HepG2 (cell line): ENCODE data around the gene TAF6L. TPM values are rescaled to one million over a fixed set of nuclear protein-coding genes. Genes with fewer than 3 reads are reported as not detected.

Experiments used
- CEBPB ChIP-seq: IDR thresholded peaks from 2 replicates; pipeline ENCODE4 v1.6.1; 2011; ENCODE audit warnings: low read depth, low read length, improper control_type of control experiment, borderline replicate concordance
- FOXO1 ChIP-seq: sonication (generic); formaldehyde crosslinking; IDR thresholded peaks from 2 replicates; pipeline ENCODE4 v1.4.0; 2020; ENCODE audit warnings: missing genetic modification reagents
- HOXD1 ChIP-seq: sonication (generic); formaldehyde crosslinking; IDR thresholded peaks from 2 replicates; pipeline ENCODE4 v1.5.0; 2020; ENCODE audit warnings: missing genetic modification reagents
- IRX3 ChIP-seq: sonication (generic); formaldehyde crosslinking; IDR thresholded peaks from 2 replicates; pipeline ENCODE4 v1.8.1; 2023; ENCODE audit warnings: mild to moderate bottlenecking, low read depth, missing genetic modification reagents, borderline replicate concordance
- KLF13 ChIP-seq: sonication (generic); formaldehyde crosslinking; IDR thresholded peaks from 2 replicates; pipeline ENCODE4 v1.4.0; 2020; ENCODE audit warnings: mild to moderate bottlenecking, missing genetic modification reagents
- MED8 ChIP-seq: sonication (generic); formaldehyde crosslinking; IDR thresholded peaks from 2 replicates; pipeline ENCODE4 v1.8.1; 2023; ENCODE audit warnings: mild to moderate bottlenecking, missing genetic modification reagents; ENCODE audit not compliant: insufficient replicate concordance
- MYC ChIP-seq: sonication (generic); formaldehyde crosslinking; IDR thresholded peaks from 2 replicates; pipeline ENCODE4 v1.9.0; 2021; ENCODE audit warnings: missing genetic modification reagents, borderline replicate concordance
- NONO ChIP-seq, 2 experiments: fragments of 450-650 bp in 1 of 2; sonication (generic) in 1 of 2; formaldehyde crosslinking in 1 of 2; IDR thresholded peaks in 1 of 2; conservative IDR thresholded peaks in 1 of 2; 2 replicates each; pipeline versions ENCODE4 v1.6.1 to v1.8.0; 2017 to 2022; ENCODE audit warnings: mild to moderate bottlenecking in 1 of 2, missing genetic modification reagents in 1 of 2, moderate library complexity in 1 of 2
- PAWR ChIP-seq: sonication (generic); formaldehyde crosslinking; IDR thresholded peaks from 2 replicates; pipeline ENCODE4 v1.4.0; 2020; ENCODE audit warnings: missing genetic modification reagents, mild to moderate bottlenecking, borderline replicate concordance
- SIX4 ChIP-seq: sonication (generic); formaldehyde crosslinking; IDR thresholded peaks from 2 replicates; pipeline ENCODE4 v1.4.0; 2020; ENCODE audit warnings: missing genetic modification reagents
- SOX13 ChIP-seq, 3 experiments: fragments of 450-650 bp in 1 of 3; sonication (generic) in 1 of 3; formaldehyde crosslinking in 1 of 3; IDR thresholded peaks in 2 of 3; conservative IDR thresholded peaks in 1 of 3; 2 replicates each; pipeline versions ENCODE4 v1.5.0 to v1.6.1; 2016 to 2020; ENCODE audit warnings: antibody characterized with exemption in 1 of 3, mild to moderate bottlenecking in 1 of 3, missing compliant biosample characterization in 1 of 3, missing genetic modification reagents in 1 of 3, moderate library complexity in 1 of 3
- THAP11 ChIP-seq: IDR thresholded peaks from 2 replicates; pipeline ENCODE4 v1.6.1; 2016; ENCODE audit warnings: missing biosample characterization, missing genetic modification reagents
- TSC22D2 ChIP-seq: sonication (generic); formaldehyde crosslinking; IDR thresholded peaks from 2 replicates; pipeline ENCODE4 v1.5.1; 2020; ENCODE audit warnings: missing genetic modification reagents, mild to moderate bottlenecking, borderline replicate concordance
- ZKSCAN1 ChIP-seq: fragments of 150-350 bp; IDR thresholded peaks from 2 replicates; pipeline ENCODE4 v1.6.1; 2014; ENCODE audit warnings: low read length
- ZKSCAN5 ChIP-seq: sonication (generic); formaldehyde crosslinking; IDR thresholded peaks from 2 replicates; pipeline ENCODE4 v1.5.1; 2020; ENCODE audit warnings: mild to moderate bottlenecking, missing genetic modification reagents
- ZNF616 ChIP-seq: sonication (generic); formaldehyde crosslinking; IDR thresholded peaks from 2 replicates; pipeline ENCODE4 v1.5.0; 2020; ENCODE audit warnings: low read depth, mild to moderate bottlenecking, missing genetic modification reagents
- ZNF713 ChIP-seq: sonication (generic); formaldehyde crosslinking; IDR thresholded peaks from 2 replicates; pipeline ENCODE4 v1.4.0; 2020; ENCODE audit warnings: mild to moderate bottlenecking, missing genetic modification reagents
- ZNF788 ChIP-seq: sonication (generic); formaldehyde crosslinking; IDR thresholded peaks from 2 replicates; pipeline ENCODE4 v1.5.0; 2020; ENCODE audit warnings: mild to moderate bottlenecking, missing genetic modification reagents, borderline replicate concordance
- ZSCAN9 ChIP-seq: IDR thresholded peaks from 2 replicates; pipeline ENCODE4 v1.6.1; 2016; ENCODE audit warnings: borderline replicate concordance
- polyA plus RNA-seq, 8 experiments: library from polyadenylated mRNA; depleted of rRNA in 3 of 8; stranded (reverse) in 7 of 8; unstranded in 1 of 8; fragments of >200 nt; fragmentation: Illumina TruSeq in 4 of 8; extraction: Trizol in 4 of 8; gene quantifications; 2 replicates each; pipeline versions ENCODE4 v1.2.1 to v1.2.3, GENCODE V29; 2011 to 2016; ENCODE audit warnings: low read depth in 4 of 8, missing spikeins in 1 of 8, mixed read lengths in 1 of 8; ENCODE audit not compliant: insufficient read depth in 1 of 8
- total RNA-seq, 5 experiments: library from RNA; depleted of rRNA; stranded (reverse); fragments of >200 nt; fragmentation: Illumina TruSeq; extraction: Trizol; gene quantifications; 2 replicates each; pipeline ENCODE4 v1.2.3, GENCODE V29; 2016; ENCODE audit warnings: low read depth in 1 of 5
- TF ChIP-seq, protein P1 (sequence below): sonication (generic); formaldehyde crosslinking; IDR thresholded peaks from 2 replicates; pipeline ENCODE4 v1.8.0; 2022; ENCODE audit warnings: missing genetic modification reagents, mild to moderate bottlenecking, moderate library complexity, borderline replicate concordance
- TF ChIP-seq, protein P2 (sequence below): IDR thresholded peaks from 2 replicates; pipeline ENCODE4 v1.6.1; 2016; ENCODE audit warnings: control low read depth
- TF ChIP-seq, protein P3 (sequence below): sonication (generic); formaldehyde crosslinking; IDR thresholded peaks from 2 replicates; pipeline ENCODE4 v1.5.0; 2020; ENCODE audit warnings: missing genetic modification reagents, mild to moderate bottlenecking, borderline replicate concordance
- TF ChIP-seq, protein P4 (sequence below): sonication (generic); formaldehyde crosslinking; IDR thresholded peaks from 2 replicates; pipeline ENCODE4 v1.9.0; 2022; ENCODE audit warnings: low read depth, missing genetic modification reagents

The TAF6L gene
- total and polyA plus RNA-seq, 2 of the 13 experiments (the other 11 are each of a cell fraction or from before 2014, with no cell fraction given): 12.6 to 19.4 TPM

DNA sequence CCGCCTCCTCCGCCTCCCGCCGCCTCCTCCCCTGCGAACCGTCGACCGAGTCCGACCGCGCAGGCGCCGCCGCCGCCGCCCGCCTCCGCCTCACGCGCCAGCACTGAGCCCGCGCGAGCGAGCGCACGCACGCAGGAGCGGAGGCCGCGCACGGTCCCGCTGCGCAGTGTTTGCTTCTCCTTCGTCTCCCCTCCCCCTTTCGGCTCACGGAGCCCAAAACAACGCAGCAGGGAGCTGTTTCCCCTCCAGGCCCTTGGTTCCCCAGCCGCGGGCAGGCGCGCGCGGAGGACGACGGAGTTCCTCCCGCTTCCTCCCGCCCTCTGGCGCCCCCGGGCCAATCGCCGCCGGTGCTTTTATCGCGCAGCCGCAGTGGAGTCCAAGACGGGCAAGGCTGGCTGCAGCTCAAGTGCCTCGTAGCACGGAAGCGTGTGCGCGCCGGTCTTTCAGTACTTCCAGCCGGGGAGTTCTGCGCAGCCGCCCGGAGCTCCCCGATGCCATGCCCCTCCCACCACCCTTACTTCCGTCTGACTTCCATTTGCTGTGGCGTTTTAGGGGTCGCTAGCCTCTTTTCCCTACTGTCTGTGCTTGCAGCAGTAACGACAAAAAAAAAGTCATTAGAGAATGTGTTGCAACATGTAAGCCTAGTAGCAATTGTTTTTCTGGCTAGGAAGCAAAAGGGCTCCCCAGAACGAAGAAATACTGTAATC is 43.9 kb upstream of the TAF6L start, which contains the start of gene HNRNPUL2 (continued):
- TF ChIP-seq ZSCAN9 (CRISPR knock-in tag) (peak; percentile 84), TSC22D2 (CRISPR knock-in tag) (0 out of 2 replicates have a peak, but pooled peaks have one; percentile 81), IRX3 (peak; percentile 98; the same call in 1 of the 2 replicates), ZNF788 (CRISPR knock-in tag) (peak; percentile 75; the same call in 1 of the 2 replicates), SIX4 (no peak), PAWR (no peak; the same call in 1 of the 2 replicates), ZKSCAN5 (no peak), MYC (CRISPR knock-in tag) (peak; percentile 92), FOXO1 (no peak; the same call in 1 of the 2 replicates), NONO (IDR thresholded peaks at IDR 0.05) (no peak), NONO (CRISPR knock-in tag; conservative IDR thresholded peaks at IDR 0.05) (peak; percentile 92), ZKSCAN1 (no peak), ZNF616 (peak; percentile 95), ZNF713 (CRISPR knock-in tag) (no peak), MED8 (CRISPR knock-in tag) (no peak), HOXD1 (peak; percentile 87; the same call in 1 of the 2 replicates), CEBPB (no peak), KLF13 (no peak), SOX13 (IDR thresholded peaks at IDR 0.05) (no peak), SOX13 (CRISPR knock-in tag; conservative IDR thresholded peaks at IDR 0.05 in 1 of 2, IDR thresholded peaks at IDR 0.05 in 1 of 2) (peak in 1 of 2 experiments; percentile 39; a peak in 1 of 4 replicates), THAP11 (CRISPR knock-in tag) (peak; percentile 85)
- TF ChIP-seq, protein P1, sequence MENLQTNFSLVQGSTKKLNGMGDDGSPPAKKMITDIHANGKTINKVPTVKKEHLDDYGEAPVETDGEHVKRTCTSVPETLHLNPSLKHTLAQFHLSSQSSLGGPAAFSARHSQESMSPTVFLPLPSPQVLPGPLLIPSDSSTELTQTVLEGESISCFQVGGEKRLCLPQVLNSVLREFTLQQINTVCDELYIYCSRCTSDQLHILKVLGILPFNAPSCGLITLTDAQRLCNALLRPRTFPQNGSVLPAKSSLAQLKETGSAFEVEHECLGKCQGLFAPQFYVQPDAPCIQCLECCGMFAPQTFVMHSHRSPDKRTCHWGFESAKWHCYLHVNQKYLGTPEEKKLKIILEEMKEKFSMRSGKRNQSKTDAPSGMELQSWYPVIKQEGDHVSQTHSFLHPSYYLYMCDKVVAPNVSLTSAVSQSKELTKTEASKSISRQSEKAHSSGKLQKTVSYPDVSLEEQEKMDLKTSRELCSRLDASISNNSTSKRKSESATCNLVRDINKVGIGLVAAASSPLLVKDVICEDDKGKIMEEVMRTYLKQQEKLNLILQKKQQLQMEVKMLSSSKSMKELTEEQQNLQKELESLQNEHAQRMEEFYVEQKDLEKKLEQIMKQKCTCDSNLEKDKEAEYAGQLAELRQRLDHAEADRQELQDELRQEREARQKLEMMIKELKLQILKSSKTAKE: no peak; the same call in 1 of the 2 replicates
- TF ChIP-seq, protein P2, sequence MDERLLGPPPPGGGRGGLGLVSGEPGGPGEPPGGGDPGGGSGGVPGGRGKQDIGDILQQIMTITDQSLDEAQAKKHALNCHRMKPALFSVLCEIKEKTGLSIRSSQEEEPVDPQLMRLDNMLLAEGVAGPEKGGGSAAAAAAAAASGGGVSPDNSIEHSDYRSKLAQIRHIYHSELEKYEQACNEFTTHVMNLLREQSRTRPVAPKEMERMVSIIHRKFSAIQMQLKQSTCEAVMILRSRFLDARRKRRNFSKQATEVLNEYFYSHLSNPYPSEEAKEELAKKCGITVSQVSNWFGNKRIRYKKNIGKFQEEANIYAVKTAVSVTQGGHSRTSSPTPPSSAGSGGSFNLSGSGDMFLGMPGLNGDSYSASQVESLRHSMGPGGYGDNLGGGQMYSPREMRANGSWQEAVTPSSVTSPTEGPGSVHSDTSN (CRISPR knock-in tag): no peak
- TF ChIP-seq, protein P3, sequence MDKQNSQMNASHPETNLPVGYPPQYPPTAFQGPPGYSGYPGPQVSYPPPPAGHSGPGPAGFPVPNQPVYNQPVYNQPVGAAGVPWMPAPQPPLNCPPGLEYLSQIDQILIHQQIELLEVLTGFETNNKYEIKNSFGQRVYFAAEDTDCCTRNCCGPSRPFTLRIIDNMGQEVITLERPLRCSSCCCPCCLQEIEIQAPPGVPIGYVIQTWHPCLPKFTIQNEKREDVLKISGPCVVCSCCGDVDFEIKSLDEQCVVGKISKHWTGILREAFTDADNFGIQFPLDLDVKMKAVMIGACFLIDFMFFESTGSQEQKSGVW: no peak; the same call in 1 of the 2 replicates
- TF ChIP-seq, protein P4, sequence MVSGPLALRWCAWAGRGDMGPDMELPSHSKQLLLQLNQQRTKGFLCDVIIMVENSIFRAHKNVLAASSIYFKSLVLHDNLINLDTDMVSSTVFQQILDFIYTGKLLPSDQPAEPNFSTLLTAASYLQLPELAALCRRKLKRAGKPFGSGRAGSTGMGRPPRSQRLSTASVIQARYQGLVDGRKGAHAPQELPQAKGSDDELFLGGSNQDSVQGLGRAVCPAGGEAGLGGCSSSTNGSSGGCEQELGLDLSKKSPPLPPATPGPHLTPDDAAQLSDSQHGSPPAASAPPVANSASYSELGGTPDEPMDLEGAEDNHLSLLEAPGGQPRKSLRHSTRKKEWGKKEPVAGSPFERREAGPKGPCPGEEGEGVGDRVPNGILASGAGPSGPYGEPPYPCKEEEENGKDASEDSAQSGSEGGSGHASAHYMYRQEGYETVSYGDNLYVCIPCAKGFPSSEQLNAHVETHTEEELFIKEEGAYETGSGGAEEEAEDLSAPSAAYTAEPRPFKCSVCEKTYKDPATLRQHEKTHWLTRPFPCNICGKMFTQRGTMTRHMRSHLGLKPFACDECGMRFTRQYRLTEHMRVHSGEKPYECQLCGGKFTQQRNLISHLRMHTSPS (CRISPR knock-in tag): peak; percentile 71; the same call in 1 of the 2 replicates
